IPS-18a (cell line): ENCODE data around the gene FUCA2.
"Not testable (repeated sequence)": the region's sequence is repeated elsewhere in the genome, so short reads cannot be mapped to it uniquely, and the experiment has no call there.

Experiments used
- H3K27ac ChIP-seq: one replicate; pipeline ENCODE4 v1.5.1; 2013; ENCODE audit warnings: low read length
- H3K27me3 ChIP-seq: one replicate; pipeline ENCODE4 v1.6.1; 2013; ENCODE audit warnings: mild to moderate bottlenecking, low read length; ENCODE audit not compliant: control insufficient read depth, insufficient read depth
- H3K36me3 ChIP-seq: one replicate; pipeline ENCODE4 v1.6.1; 2013; ENCODE audit warnings: low read depth, low read length; ENCODE audit not compliant: control insufficient read depth
- H3K4me1 ChIP-seq: one replicate; pipeline ENCODE4 v1.6.1; 2013; ENCODE audit warnings: low read depth, low read length; ENCODE audit not compliant: control insufficient read depth
- H3K4me3 ChIP-seq: one replicate; pipeline ENCODE4 v1.5.1; 2013; ENCODE audit warnings: low read length
- H3K9ac ChIP-seq: one replicate; pipeline ENCODE4 v1.6.1; 2013; ENCODE audit warnings: mild to moderate bottlenecking, low read length, moderate library complexity
- H3K9me3 ChIP-seq: one replicate; pipeline ENCODE4 v1.6.1; 2013; ENCODE audit warnings: low read depth, low read length; ENCODE audit not compliant: control insufficient read depth

Gene FUCA2

GRCh38 chr6:143450453-143451371 is 60.8 kb downstream of the FUCA2 start, which contains the start of the genes ADAT2 and PEX3:
TSS of gene ADAT2 (minus strand) at chr6:143450695. CDS start at chr6:143450658, 37 bp downstream.
TSS of gene PEX3 (plus strand) at chr6:143450805. CDS start at chr6:143451043, 238 bp downstream.
- Histone ChIP-seq H3K4me1 (peaks cover 4% of the 10 kb centered on the region), H3K9me3 (no peaks in the 10 kb centered on the region)

DNA sequence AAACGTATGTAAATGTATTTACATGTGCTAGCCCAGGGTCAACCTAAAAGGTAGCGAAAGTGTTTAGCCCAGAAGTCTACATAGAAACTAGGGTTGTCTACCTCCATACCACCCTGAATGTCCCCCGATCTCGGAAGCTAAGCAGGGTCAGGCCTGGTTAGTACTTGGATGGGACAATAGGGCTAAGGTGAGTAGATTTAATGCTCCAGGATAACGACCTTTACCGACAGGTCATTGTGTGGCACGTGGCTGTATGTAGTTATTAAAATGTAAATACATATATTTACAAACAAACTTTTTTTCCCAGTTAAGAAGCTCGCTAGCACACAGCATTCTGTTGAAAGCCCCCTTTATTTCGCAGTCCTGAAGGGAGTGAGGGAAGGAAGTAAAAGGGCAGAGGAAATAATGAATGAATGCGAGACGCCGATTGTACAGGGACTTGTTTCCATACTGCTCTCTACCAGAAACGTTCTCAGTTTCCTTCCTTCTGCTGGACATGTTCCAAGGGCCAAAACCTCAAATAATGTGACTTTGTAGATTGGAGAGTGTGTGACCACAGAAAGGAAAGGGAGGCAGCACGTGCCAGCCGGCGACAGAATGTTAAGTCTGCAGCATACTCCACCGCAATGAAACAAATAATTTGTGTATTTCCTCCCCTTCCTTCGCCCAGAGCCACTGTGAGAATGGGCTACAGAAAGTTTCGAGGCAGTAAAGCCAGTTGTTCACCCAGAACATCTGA is 61.6 kb downstream of the FUCA2 start:
- peaks cover 4% of the 10 kb centered on the region for H3K4me1 ChIP-seq
- peak overlapping the region; percentile 25 for H3K27ac ChIP-seq

More at GRCh38 chr6:143450453-143451371, 60.8 kb downstream of the FUCA2 start, which contains the start of the genes ADAT2 and PEX3:
- Histone ChIP-seq H3K9ac (peak within 1 kb of the TSS; percentile 90), H3K36me3 (no peaks in the 10 kb centered on the region), H3K27ac (peak within 1 kb of the TSS; percentile 25), H3K4me3 (peak within 1 kb of the TSS; percentile 91), H3K27me3 (no peaks in the 10 kb centered on the region)

DNA sequence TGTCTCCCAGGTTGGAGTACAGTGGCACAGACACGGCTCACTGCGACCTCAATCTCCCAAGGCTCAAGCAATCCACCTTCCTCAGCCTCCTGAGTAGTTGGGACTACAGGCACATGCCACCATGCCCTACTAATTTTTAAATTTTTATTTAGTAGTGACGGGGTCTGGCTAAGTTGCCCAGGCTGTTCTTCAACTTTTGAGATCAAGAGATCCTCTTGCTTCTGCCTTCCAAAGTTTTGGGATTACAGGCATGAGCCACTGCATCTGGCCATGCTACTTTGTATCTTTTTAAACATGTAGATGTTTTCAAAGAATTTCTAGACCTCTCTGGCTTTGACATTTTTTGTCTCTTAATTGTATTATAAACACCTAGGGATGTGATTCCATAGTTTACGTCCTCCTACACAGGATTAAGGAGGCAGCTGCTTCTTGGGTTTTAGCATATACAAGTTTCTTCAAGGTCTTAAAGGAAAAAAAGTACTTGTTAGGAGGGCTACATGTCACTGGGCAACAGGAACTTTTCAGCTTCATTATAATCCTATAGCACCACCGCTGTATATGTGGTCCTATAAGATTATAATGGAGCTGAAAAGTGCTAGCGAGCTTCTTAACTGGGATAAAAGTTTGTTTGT is 62.3 kb downstream of the FUCA2 start:
- Histone ChIP-seq H3K36me3 (no peaks in the 10 kb centered on the region), H3K9me3 (no peaks in the 10 kb centered on the region), H3K4me3 (peak overlapping the region; percentile 91), H3K9ac (peak overlapping the region; percentile 90), H3K27me3 (no peaks in the 10 kb centered on the region), H3K4me1 (peaks cover 4% of the 10 kb centered on the region), H3K27ac (no peak overlapping the region)

More for the DNA sequence above, 61.6 kb downstream of the FUCA2 start:
- peak overlapping the region; percentile 91 for H3K4me3 ChIP-seq
- H3K9ac ChIP-seq: peak overlapping the region; percentile 90
- no peaks in the 10 kb centered on the region for H3K27me3 ChIP-seq
- no peaks in the 10 kb centered on the region for H3K36me3 ChIP-seq
- no peaks in the 10 kb centered on the region for H3K9me3 ChIP-seq

DNA sequence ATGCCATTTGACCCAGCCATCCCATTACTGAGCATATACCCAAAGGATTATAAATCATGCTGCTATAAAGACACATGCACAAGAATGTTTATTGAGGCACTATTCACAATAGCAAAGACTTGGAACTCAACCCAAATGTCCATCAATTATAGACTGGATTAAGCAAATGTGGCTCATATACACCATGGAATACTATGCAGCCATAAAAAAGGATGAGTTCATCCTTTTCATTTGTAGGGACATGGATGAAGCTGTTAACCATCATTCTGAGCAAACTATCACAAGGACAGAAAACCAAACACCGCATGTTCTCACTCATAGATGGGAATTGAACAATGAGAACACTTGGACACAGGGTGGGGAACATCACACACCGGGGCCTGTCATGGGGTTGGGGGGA is 63.7 kb downstream of the FUCA2 start:
- H3K4me3 ChIP-seq, H3K27ac ChIP-seq, H3K36me3 ChIP-seq, H3K4me1 ChIP-seq, H3K9ac ChIP-seq, H3K9me3 ChIP-seq, H3K27me3 ChIP-seq: not testable (repeated sequence)
